HG02970 (cell line): ENCODE measurements around the gene HSDL1.

Experiments
- ATAC-seq: cut with Tn5 transposase; IDR thresholded peaks from one replicate; pipeline ENCODE4 v1.9.1; 2021; ENCODE audit warnings: mild to moderate bottlenecking, moderate library complexity, moderate number of reproducible peaks; ENCODE audit not compliant: unreplicated experiment, low FRiP score

HSDL1 gene

GRCh38 chr16:84144859-84145639 is at the start of gene HSDL1, which contains the start of gene DNAAF1:
Gene HSDL1, minus strand, starts transcription at chr16:84145177. Its CDS starts 13,856 bp downstream, at chr16:84131321.
Gene DNAAF1, plus strand, starts transcription at chr16:84145308. Its CDS starts 133 bp downstream, at chr16:84145441.
- peak; percentile 78 for ATAC-seq

- no peak for ATAC-seq
These were observed 49.0 kb upstream of the HSDL1 start for GRCh38 chr16:84194018-84194417.

- no peak for ATAC-seq
These were observed 48.5 kb upstream of the HSDL1 start for GRCh38 chr16:84193480-84193879.

GRCh38 chr16:84191466-84191865 is 46.5 kb upstream of the HSDL1 start:
- no peak for ATAC-seq

GRCh38 chr16:84190731-84191388 is 45.9 kb upstream of the HSDL1 start, which contains the start of gene ADAD2:
Gene ADAD2, plus strand, starts transcription at chr16:84191157. Its CDS starts 74 bp downstream, at chr16:84191231.
- ATAC-seq = no peak

- ATAC-seq = peak; percentile 92
These were observed 41.9 kb upstream of the HSDL1 start, which contains the start of gene TAF1C for GRCh38 chr16:84186685-84187437. Gene TAF1C, minus strand, starts transcription at chr16:84187057. Its CDS starts 2,069 bp downstream, at chr16:84184988.

GRCh38 chr16:84184775-84185174 is 39.8 kb upstream of the HSDL1 start:
- no peak for ATAC-seq

GRCh38 chr16:84183911-84184591 is 39.1 kb upstream of the HSDL1 start:
- ATAC-seq = no peak

- ATAC-seq = no peak
These were observed 38.5 kb upstream of the HSDL1 start for GRCh38 chr16:84183572-84183875.

GRCh38 chr16:84182680-84183571 is 37.9 kb upstream of the HSDL1 start:
- no peak for ATAC-seq

GRCh38 chr16:84182104-84182503 is 37.1 kb upstream of the HSDL1 start:
- ATAC-seq = no peak

- ATAC-seq = no peak
These were observed 36.4 kb upstream of the HSDL1 start for GRCh38 chr16:84181144-84181915.

GRCh38 chr16:84180519-84181140 is 35.7 kb upstream of the HSDL1 start:
- no peak for ATAC-seq

- no peak for ATAC-seq
These were observed 34.8 kb upstream of the HSDL1 start for GRCh38 chr16:84179612-84180320.

- no peak for ATAC-seq
These were observed 34.1 kb upstream of the HSDL1 start for GRCh38 chr16:84178892-84179611.

GRCh38 chr16:84178146-84178765 is 33.3 kb upstream of the HSDL1 start:
- ATAC-seq = no peak

GRCh38 chr16:84177741-84178073 is 32.7 kb upstream of the HSDL1 start:
- no peak for ATAC-seq
